PC-3 (cell line): Measurements from ENCODE around the gene ATP4A. TPM values are rescaled to one million over a fixed set of nuclear protein-coding genes. Genes with fewer than 3 reads are reported as not detected.
"Not testable (repeated sequence)": the region's sequence is repeated elsewhere in the genome, so short reads cannot be mapped to it uniquely, and the experiment has no call there.

Experiments used
- ATAC-seq: fragments of 200-7000 bp; cut with Tn5 transposase; 2 replicates; pipeline ENCODE4 v1.9.1; 2020; ENCODE audit warnings: mild to moderate bottlenecking, moderate library complexity
- BruUV-seq: library from RNA; stranded (reverse); fragments of 400-500 nt; replicated peaks from 2 replicates; lab custom pipeline; 2021; lab: Mats Ljungman, UMichigan
- CTCF ChIA-PET: fragments of 300-600 bp; sonication (Branson Sonifier 250); formaldehyde crosslinking; loops from one replicate; lab custom pipeline; 2022; ENCODE audit warnings: antibody characterized with exemption; lab: Charles Lee
- POLR2A ChIA-PET: fragments of 300-600 bp; sonication (Branson Sonifier 250); formaldehyde crosslinking; loops from one replicate; lab custom pipeline; 2022; ENCODE audit warnings: antibody characterized with exemption; ENCODE audit not compliant: unreplicated experiment; lab: Charles Lee
- DNase-seq: peaks from one replicate; pipeline ENCODE4 v3.0.0-alpha.2; 2015
- H2AFZ ChIP-seq: fragments of 300-600 bp; sonication (generic); 2 replicates; pipeline ENCODE4 v1.6.0; 2016; ENCODE audit warnings: antibody characterized with exemption, low read length
- H3F3A ChIP-seq: fragments of 300-600 bp; sonication (generic); one replicate; pipeline ENCODE4 v1.6.0; 2017; ENCODE audit warnings: antibody characterized with exemption, low read length, control low read depth, mild to moderate bottlenecking; ENCODE audit not compliant: unreplicated experiment
- H3K27ac ChIP-seq: fragments of 300-600 bp; sonication (generic); 2 replicates; pipeline ENCODE4 v1.5.1; 2016; ENCODE audit warnings: mild to moderate bottlenecking, low read length
- H3K27me3 ChIP-seq: fragments of 300-600 bp; sonication (generic); 2 replicates; pipeline ENCODE4 v1.6.1; 2016; ENCODE audit warnings: low read length, mixed read lengths
- H3K36me3 ChIP-seq: fragments of 300-600 bp; sonication (generic); 2 replicates; pipeline ENCODE4 v1.6.1; 2016; ENCODE audit warnings: low read depth, mixed run types, low read length, mixed read lengths
- H3K4me1 ChIP-seq: fragments of 300-600 bp; sonication (generic); 2 replicates; pipeline ENCODE4 v1.5.1; 2016; ENCODE audit warnings: low read length; ENCODE audit not compliant: insufficient read depth
- H3K4me2 ChIP-seq: fragments of 300-600 bp; sonication (generic); 2 replicates; pipeline ENCODE4 v1.6.0; 2016; ENCODE audit warnings: low read length
- H3K4me3 ChIP-seq: fragments of 300-600 bp; sonication (generic); 2 replicates; pipeline ENCODE4 v1.5.1; 2016; ENCODE audit warnings: mild to moderate bottlenecking, low read length, mixed read lengths
- H3K79me2 ChIP-seq: fragments of 300-600 bp; sonication (generic); 2 replicates; pipeline ENCODE4 v1.6.1; 2017; ENCODE audit warnings: low read length, mixed read lengths
- H3K9ac ChIP-seq: fragments of 300-600 bp; sonication (generic); 2 replicates; pipeline ENCODE4 v1.6.0; 2016; ENCODE audit warnings: mild to moderate bottlenecking, low read length
- H3K9me2 ChIP-seq: fragments of 300-600 bp; sonication (generic); replicated peaks from 2 replicates; pipeline ENCODE4 v1.6.1; 2016; ENCODE audit warnings: mixed run types, low read length, mixed read lengths
- H3K9me3 ChIP-seq: fragments of 300-600 bp; sonication (generic); 2 replicates; pipeline ENCODE4 v1.6.1; 2016; ENCODE audit warnings: low read length, mixed read lengths
- H4K20me1 ChIP-seq: fragments of 300-600 bp; sonication (generic); 2 replicates; pipeline ENCODE4 v1.6.1; 2016; ENCODE audit warnings: low read length, mixed read lengths
- CTCF ChIP-seq: fragments of 300-600 bp; sonication (generic); conservative IDR thresholded peaks from 2 replicates; pipeline ENCODE4 v1.5.1; 2017; ENCODE audit warnings: antibody characterized with exemption, low read depth, mild to moderate bottlenecking, low read length
- EZH2 ChIP-seq: fragments of 300-600 bp; sonication (generic); IDR thresholded peaks from one replicate; pipeline ENCODE4 v1.6.1; 2017; ENCODE audit warnings: antibody characterized with exemption, mild to moderate bottlenecking, low read length; ENCODE audit not compliant: unreplicated experiment
- EZH2phosphoT487 ChIP-seq: fragments of 300-600 bp; sonication (generic); IDR thresholded peaks from 2 replicates; pipeline ENCODE4 v1.6.1; 2018; ENCODE audit warnings: mild to moderate bottlenecking, antibody characterized with exemption, low read length, borderline replicate concordance
- intact Hi-C: fragments of 100-400 bp; cut with micrococcal nuclease; formaldehyde crosslinking; loops from 2 replicates; pipeline ENCODE4 v1.9.0; 2023
- total RNA-seq: library from RNA; depleted of rRNA; stranded (reverse); fragments of >200 nt; gene quantifications from 2 replicates; pipeline ENCODE4 v1.2.3, GENCODE V29; 2014

The ATP4A gene
- total RNA-seq, 1 experiment from 2014 or later: not detected

DNA sequence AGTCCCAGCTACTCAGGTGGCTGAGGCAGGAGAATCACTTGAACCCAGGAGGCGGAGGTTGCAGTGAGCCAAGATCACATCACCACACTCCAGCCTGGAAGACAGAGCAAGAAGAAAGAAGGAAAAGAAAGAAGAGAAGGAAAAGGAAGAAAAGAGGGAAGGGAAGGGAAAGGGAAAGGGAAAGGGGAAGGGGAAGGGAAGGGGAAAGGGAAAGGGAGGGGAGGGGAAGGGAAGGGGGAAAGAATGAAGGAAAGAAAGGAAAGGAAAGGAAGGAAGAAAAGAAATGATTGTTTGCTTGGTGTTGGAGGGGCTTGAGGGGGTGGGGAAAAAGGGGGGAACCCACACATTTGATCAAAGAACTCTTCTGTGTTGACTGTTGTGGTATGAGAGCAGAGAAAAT, 32.5 kb upstream of the ATP4A start:
- CTCF ChIA-PET: no interaction called here
- H3K27ac ChIP-seq: no peak overlapping the region
- H3K4me1 ChIP-seq: no peaks in the 10 kb centered on the region
- no peaks in the 10 kb centered on the region for H3K36me3 ChIP-seq
- ATAC-seq (no peak), DNase-seq (no peak)
- no peaks in the 10 kb centered on the region for H3F3A ChIP-seq
- no peak overlapping the region for H3K4me2 ChIP-seq
- POLR2A ChIA-PET: no interaction called here
- intact Hi-C loops: no loop called here
- no peaks in the 10 kb centered on the region for H4K20me1 ChIP-seq
- H2AFZ ChIP-seq: no peak overlapping the region
- no peak for TF ChIP-seq CTCF
- no peak for TF ChIP-seq EZH2
- no peak for TF ChIP-seq EZH2phosphoT487
- no peak overlapping the region for H3K9ac ChIP-seq
- no TSS peak for BruUV-seq
- H3K79me2 ChIP-seq: no peaks in the 10 kb centered on the region
- H3K4me3 ChIP-seq: no peak overlapping the region
- no peaks in the 10 kb centered on the region for H3K9me2 ChIP-seq
- no peaks in the 10 kb centered on the region for H3K9me3 ChIP-seq
- no peaks in the 10 kb centered on the region for H3K27me3 ChIP-seq

DNA sequence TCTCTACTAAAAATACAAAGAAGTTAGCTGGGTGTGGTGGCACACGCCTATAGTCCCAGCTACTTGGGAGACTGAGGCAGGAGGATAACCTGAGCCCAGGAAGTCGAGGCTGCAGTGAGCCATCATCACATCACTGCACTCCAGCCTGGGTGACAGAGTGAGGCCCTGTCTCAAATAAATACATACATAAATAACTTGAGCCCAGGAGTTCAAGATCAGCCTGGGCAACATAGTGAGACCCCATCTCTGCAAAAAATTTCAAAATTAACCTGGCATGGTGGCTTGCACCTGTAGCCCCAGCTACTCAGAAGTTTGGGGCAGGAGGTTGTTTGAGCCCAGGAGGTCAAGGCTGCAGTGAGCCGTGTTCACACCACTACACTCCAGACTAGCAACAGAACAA, 31.6 kb upstream of the ATP4A start:
- BruUV-seq, H3K36me3 ChIP-seq, H2AFZ ChIP-seq, H3K27ac ChIP-seq, POLR2A ChIA-PET, DNase-seq, H3K9me2 ChIP-seq, H3K4me3 ChIP-seq, H3K9me3 ChIP-seq, H3K4me1 ChIP-seq, H4K20me1 ChIP-seq, H3K27me3 ChIP-seq, CTCF ChIA-PET, ATAC-seq, H3K79me2 ChIP-seq, H3K9ac ChIP-seq, intact Hi-C loops, H3K4me2 ChIP-seq, H3F3A ChIP-seq: not testable (repeated sequence)

- Histone ChIP-seq H3K36me3 (no peaks in the 10 kb centered on the region), H3K27ac (no peak overlapping the region), H3K9ac (no peak overlapping the region), H3K4me2 (no peak overlapping the region), H3K4me3 (no peak overlapping the region), H3K9me2 (no peaks in the 10 kb centered on the region), H4K20me1 (no peaks in the 10 kb centered on the region), H2AFZ (no peak overlapping the region), H3K79me2 (no peaks in the 10 kb centered on the region), H3F3A (no peaks in the 10 kb centered on the region), H3K9me3 (no peaks in the 10 kb centered on the region), H3K27me3 (no peaks in the 10 kb centered on the region), H3K4me1 (no peaks in the 10 kb centered on the region)
- BruUV-seq: no TSS peak
- DNase-seq (peak; percentile 52), ATAC-seq (no peak; the same call in 1 of the 2 replicates)
- no peak for TF ChIP-seq EZH2
- peak; percentile 64 for TF ChIP-seq CTCF
- intact Hi-C loops: loop anchor here (5.0 kb wide), 1 partner anchor 75 kb away; no protein-coding TSS in a partner anchor
- ChIA-PET CTCF (no interaction called here), POLR2A (no interaction called here)
These were observed 28.8 kb upstream of the ATP4A start for GRCh38 chr19:35592226-35592625.
